SU-DHL-6 (cell line): ENCODE results near the gene NCAPH2.

Experiments
- H2AFZ ChIP-seq: fragments of 200-600 bp; sonication (generic); 2 replicates; pipeline ENCODE4 v1.6.1; 2014; ENCODE audit warnings: low read depth, mild to moderate bottlenecking, moderate library complexity, mixed read lengths, antibody characterized with exemption, low read length; ENCODE audit not compliant: severe bottlenecking
- H3F3A ChIP-seq: fragments of 200-600 bp; shearing (Covaris generic); 2 replicates; pipeline ENCODE4 v1.6.0; 2016; ENCODE audit warnings: antibody characterized with exemption, mild to moderate bottlenecking; ENCODE audit not compliant: insufficient read depth
- H3K27ac ChIP-seq: fragments of 200-600 bp; sonication (generic); 2 replicates; pipeline ENCODE4 v1.5.1; 2016; ENCODE audit warnings: low read depth, mild to moderate bottlenecking, low read length, moderate library complexity, mixed read lengths
- H3K27me3 ChIP-seq: fragments of 200-600 bp; sonication (generic), shearing (Covaris generic); 2 replicates; pipeline ENCODE4 v1.6.0; 2014; ENCODE audit warnings: mild to moderate bottlenecking, low read length
- H3K36me3 ChIP-seq: fragments of 200-600 bp; sonication (generic); 2 replicates; pipeline ENCODE4 v1.6.1; 2014; ENCODE audit warnings: mild to moderate bottlenecking, low read length, mixed read lengths
- H3K4me2 ChIP-seq: fragments of 300-600, 200-600 bp; shearing (Covaris generic), sonication (generic); 2 replicates; pipeline ENCODE4 v1.6.0; 2014; ENCODE audit warnings: low read length, low read depth, mild to moderate bottlenecking; ENCODE audit not compliant: poor library complexity, severe bottlenecking
- H3K4me3 ChIP-seq: fragments of 200-600 bp; sonication (generic); 2 replicates; pipeline ENCODE4 v1.5.1; 2014; ENCODE audit warnings: antibody characterized with exemption, low read length, mild to moderate bottlenecking, mixed read lengths; ENCODE audit not compliant: insufficient read depth, poor library complexity, severe bottlenecking
- H3K79me2 ChIP-seq: fragments of 200-600 bp; sonication (generic); 2 replicates; pipeline ENCODE4 v1.6.1; 2014; ENCODE audit warnings: mild to moderate bottlenecking, low read length, moderate library complexity; ENCODE audit not compliant: insufficient read depth
- H3K9ac ChIP-seq: fragments of 200-600 bp; sonication (generic); 2 replicates; pipeline ENCODE4 v1.7.0; 2014; ENCODE audit warnings: mild to moderate bottlenecking, low read length
- H3K9me2 ChIP-seq: fragments of 200-600 bp; sonication (generic); replicated peaks from 2 replicates; pipeline ENCODE4 v1.6.1; 2014; ENCODE audit warnings: low read length; ENCODE audit not compliant: insufficient read depth
- H3K9me3 ChIP-seq: fragments of 200-600 bp; sonication (generic); 2 replicates; pipeline ENCODE4 v1.6.1; 2014; ENCODE audit warnings: low read length, mixed read lengths; ENCODE audit not compliant: insufficient read depth
- H4K20me1 ChIP-seq: fragments of 200-600 bp; sonication (generic); 2 replicates; pipeline ENCODE4 v1.6.1; 2014; ENCODE audit warnings: low read depth, mild to moderate bottlenecking, antibody characterized with exemption, low read length, moderate library complexity, mixed read lengths
- CTCF ChIP-seq: fragments of 200-600 bp; sonication (generic); IDR thresholded peaks from one replicate; pipeline ENCODE4 v1.5.1; 2017; ENCODE audit warnings: antibody characterized with exemption, mild to moderate bottlenecking, low read length, moderate library complexity; ENCODE audit not compliant: insufficient read depth, poor library complexity, severe bottlenecking
- EZH2phosphoT487 ChIP-seq: fragments of 200-600 bp; sonication (generic), shearing (Covaris generic); conservative IDR thresholded peaks from 2 replicates; pipeline ENCODE4 v1.6.1; 2018; ENCODE audit warnings: mild to moderate bottlenecking, antibody characterized with exemption, low read length, moderate library complexity, mixed read lengths

NCAPH2 gene

GRCh38 chr22:50560034-50560433, 52.0 kb downstream of the NCAPH2 start:
- H3K79me2 ChIP-seq = no peaks in the 10 kb centered on the region
- no peaks in the 10 kb centered on the region for H3K27me3 ChIP-seq
- TF ChIP-seq CTCF (no peak), EZH2phosphoT487 (no peak)
- H3K9ac ChIP-seq = no peak overlapping the region
- H3K9me3 ChIP-seq = no peaks in the 10 kb centered on the region
- no peak overlapping the region for H3K27ac ChIP-seq
- no peak overlapping the region for H3K4me2 ChIP-seq
- no peaks in the 10 kb centered on the region for H3K9me2 ChIP-seq
- no peaks in the 10 kb centered on the region for H3K36me3 ChIP-seq
- H3F3A ChIP-seq = no peaks in the 10 kb centered on the region
- H4K20me1 ChIP-seq = no peaks in the 10 kb centered on the region
- H3K4me3 ChIP-seq = no peak overlapping the region
- no peak overlapping the region for H2AFZ ChIP-seq

DNA sequence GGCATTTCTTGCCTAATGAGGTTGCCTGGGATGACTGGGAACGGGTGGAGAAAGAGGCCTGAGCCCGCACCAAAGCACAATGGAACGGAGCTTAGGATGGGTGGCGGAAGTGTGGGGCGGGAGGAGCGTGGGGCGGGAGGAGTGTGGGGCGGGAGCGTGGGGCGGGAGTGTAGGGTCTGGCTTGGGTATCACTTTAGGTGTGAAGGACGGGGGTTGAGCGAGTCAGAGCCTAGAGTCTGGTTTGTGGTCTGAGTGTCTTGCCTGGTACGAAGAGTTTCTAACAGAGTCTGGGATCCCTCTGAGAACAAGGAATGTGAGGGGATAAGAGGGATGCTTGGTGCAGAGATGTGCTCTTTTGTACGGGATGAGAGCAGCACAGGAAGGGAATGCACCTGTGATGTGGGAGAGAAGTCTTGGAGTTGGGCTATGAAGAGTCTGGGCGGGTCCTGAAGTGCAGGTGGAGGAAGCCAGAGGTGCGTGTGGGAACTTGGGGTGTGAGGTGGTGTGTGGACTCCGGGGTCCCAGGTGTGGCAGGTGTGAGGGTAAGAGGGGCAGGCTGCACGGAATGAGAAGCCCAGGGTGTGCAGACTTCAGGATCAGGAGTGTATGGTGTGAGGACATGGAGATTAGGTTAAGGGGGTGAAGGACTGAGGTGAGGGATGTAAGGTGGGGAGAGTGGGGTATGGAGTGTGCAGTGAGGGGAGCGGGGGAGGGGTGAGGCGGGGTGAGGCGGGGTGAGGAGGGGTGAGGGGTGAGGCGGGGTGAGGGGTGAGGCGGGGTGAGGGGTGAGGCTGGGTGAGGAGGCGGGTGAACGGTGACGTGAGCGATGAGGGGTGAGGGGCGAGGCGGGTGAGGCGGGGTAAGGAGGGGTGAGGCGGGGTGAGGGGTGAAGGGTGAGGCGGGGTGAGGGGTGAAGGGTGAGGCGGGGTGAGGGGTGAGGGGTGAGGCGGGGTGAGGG, 53.7 kb downstream of the NCAPH2 start:
- Histone ChIP-seq H3K79me2 (no peaks in the 10 kb centered on the region), H3K9me3 (no peaks in the 10 kb centered on the region), H3K4me3 (no peak overlapping the region), H3K27me3 (no peaks in the 10 kb centered on the region), H3K27ac (no peak overlapping the region), H3K9me2 (no peaks in the 10 kb centered on the region), H3F3A (peaks cover 3% of the 10 kb centered on the region; the same call in 1 of the 2 replicates), H3K9ac (no peak overlapping the region), H3K36me3 (no peaks in the 10 kb centered on the region), H4K20me1 (no peaks in the 10 kb centered on the region), H3K4me2 (no peak overlapping the region), H2AFZ (no peak overlapping the region)
- TF ChIP-seq EZH2phosphoT487 (no peak), CTCF (no peak)

DNA sequence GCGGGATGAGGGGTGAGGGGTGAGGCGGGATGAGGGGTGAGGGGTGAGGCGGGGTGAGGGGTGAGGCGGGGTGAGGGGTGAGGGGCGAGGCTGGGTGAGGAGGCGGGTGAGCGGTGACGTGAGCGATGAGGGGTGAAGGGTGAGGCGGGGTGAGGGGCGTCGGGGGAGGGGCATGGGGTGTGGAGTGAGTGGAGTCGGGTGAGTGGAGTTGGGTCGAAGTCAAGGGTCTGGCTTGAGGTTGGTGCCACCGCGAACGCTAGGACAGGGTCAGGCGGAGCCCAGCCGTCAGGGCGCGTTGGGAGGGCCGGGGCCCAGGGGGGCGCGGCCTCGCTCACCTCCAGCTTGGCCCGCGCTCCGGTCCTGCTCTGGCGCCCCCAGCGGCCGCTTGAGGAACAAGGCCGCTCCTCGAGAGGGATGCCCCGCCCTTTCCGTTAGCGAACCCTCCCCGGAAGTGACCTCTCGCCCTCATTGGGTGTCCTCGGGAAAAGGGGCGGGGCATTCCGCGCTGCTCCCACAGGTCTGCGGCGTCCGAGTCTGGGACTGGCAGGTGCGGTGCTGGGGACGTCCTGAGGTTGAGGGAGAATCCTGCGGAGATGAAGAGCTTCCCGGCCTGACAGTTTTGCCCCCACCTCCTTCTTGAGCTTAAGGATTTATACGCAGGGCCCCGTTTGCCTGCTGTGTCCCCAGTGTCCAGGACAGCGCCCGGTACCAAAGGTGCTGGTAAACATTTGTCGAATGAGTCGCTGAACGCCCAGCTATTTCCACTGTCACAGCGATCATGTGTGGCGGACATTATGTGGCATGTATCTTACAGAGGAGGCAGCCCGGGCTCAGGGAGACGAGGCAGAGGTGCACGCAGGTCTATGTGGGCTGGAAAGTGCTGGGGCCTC, 54.7 kb downstream of the NCAPH2 start, which contains the start of gene SYCE3:
SYCE3 (minus strand) TSS at position 397 of the 890 bp plus-strand sequence. CDS start 6,514 bp downstream, outside the sequence.
- Histone ChIP-seq H2AFZ (peak within 1 kb of the TSS; percentile 78), H3K4me2 (peak within 1 kb of the TSS; percentile 75), H3K27me3 (no peaks in the 10 kb centered on the region), H3K27ac (no peak within 1 kb of the TSS), H3K9me2 (no peaks in the 10 kb centered on the region), H3K9me3 (no peaks in the 10 kb centered on the region), H3F3A (peaks cover 3% of the 10 kb centered on the region; the same call in 1 of the 2 replicates), H3K36me3 (no peaks in the 10 kb centered on the region; the same call in 1 of the 2 replicates), H4K20me1 (no peaks in the 10 kb centered on the region), H3K79me2 (no peaks in the 10 kb centered on the region), H3K4me3 (peak within 1 kb of the TSS; percentile 50), H3K9ac (peak within 1 kb of the TSS; percentile 58)
- TF ChIP-seq EZH2phosphoT487 (no peak), CTCF (peak; percentile 71)
